ENCODE results near the gene GPAM. TPM values are rescaled to one million over a fixed set of nuclear protein-coding genes. Genes with fewer than 3 reads are reported as not detected.

The GPAM gene
- total RNA-seq, 2 experiments from 2014 or later: 7.4 to 8.6 TPM

GRCh38 chr10:112175409-112175808 is 8.2 kb downstream of the GPAM start:
- intact Hi-C loops (cut with micrococcal nuclease): no loop called here
- H3K4me1 Mint-ChIP-seq (ENCODE audit: low read depth): no peaks in the 10 kb centered on the region
- no peak overlapping the region for H3K27ac Mint-ChIP-seq
- H3K9me3 Mint-ChIP-seq: no peaks in the 10 kb centered on the region
- CTCF ChIA-PET: interaction anchor here (1.1 kb wide), 1 partner anchor 38 kb away, joined by 3 read pairs; no protein-coding TSS in a partner anchor
- H3K4me3 Mint-ChIP-seq: no peak overlapping the region
- ATAC-seq (no peak), DNase-seq (no peak)
- TF ChIP-seq CTCF (IDR thresholded peaks at IDR 0.05): no peak
- H3K27me3 Mint-ChIP-seq: no peaks in the 10 kb centered on the region
- POLR2A ChIA-PET: no interaction called here
- H3K36me3 Mint-ChIP-seq (ENCODE audit: low read depth): peaks cover 21% of the 10 kb centered on the region

- DNase-seq (no peak), ATAC-seq (no peak)
- Mint-ChIP-seq H3K27me3 (no peaks in the 10 kb centered on the region), H3K4me1 (ENCODE audit: low read depth) (no peaks in the 10 kb centered on the region), H3K36me3 (ENCODE audit: low read depth) (peaks cover 24% of the 10 kb centered on the region), H3K4me3 (no peak overlapping the region), H3K9me3 (no peaks in the 10 kb centered on the region), H3K27ac (no peak overlapping the region)
- ChIA-PET POLR2A (interaction anchor here (0.8 kb wide), 1 partner anchor 10 kb away, joined by 3 read pairs; no protein-coding TSS in a partner anchor), CTCF (interaction anchor here (0.7 to 1.6 kb wide), 2 partner anchors 10 to 21 kb away, joined by 3 to 7 read pairs; partner anchors contain the start of gene GPAM)
- intact Hi-C loops (cut with micrococcal nuclease): no loop called here
- no peak for TF ChIP-seq CTCF (IDR thresholded peaks at IDR 0.05)
Measured at GRCh38 chr10:112173206-112173605, 10.4 kb downstream of the GPAM start.

GRCh38 chr10:112168733-112169132 is 14.8 kb downstream of the GPAM start:
- Mint-ChIP-seq H3K4me1 (ENCODE audit: low read depth) (no peaks in the 10 kb centered on the region), H3K27ac (no peak overlapping the region), H3K36me3 (ENCODE audit: low read depth) (peaks cover 26% of the 10 kb centered on the region), H3K9me3 (no peaks in the 10 kb centered on the region), H3K4me3 (no peak overlapping the region), H3K27me3 (no peaks in the 10 kb centered on the region)
- intact Hi-C loops (cut with micrococcal nuclease): no loop called here
- ChIA-PET CTCF (interaction anchor here (0.6 to 2.1 kb wide), 2 partner anchors 31 to 170 kb away, joined by 3 to 11 read pairs; no protein-coding TSS in a partner anchor), POLR2A (no interaction called here)
- DNase-seq (no peak), ATAC-seq (no peak)
- no peak for TF ChIP-seq CTCF (IDR thresholded peaks at IDR 0.05)

DNA sequence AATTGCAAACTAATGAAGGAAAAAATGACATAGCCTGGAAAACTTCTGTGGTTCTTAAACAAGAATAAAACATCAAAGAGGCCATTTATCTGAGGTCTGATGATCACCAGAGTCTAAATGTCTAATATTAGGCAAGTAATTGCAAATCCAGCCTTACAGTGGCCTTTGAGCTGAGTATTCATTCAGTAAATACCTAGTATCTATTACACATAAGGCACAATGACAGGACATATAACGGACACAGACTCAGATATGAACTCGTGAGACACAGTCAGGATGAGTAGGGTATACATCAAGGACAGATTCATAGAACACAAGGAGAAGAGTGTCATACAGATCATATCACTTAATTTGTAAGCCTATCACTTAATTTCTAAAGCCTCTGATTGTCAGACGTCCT is 16.8 kb downstream of the GPAM start:
- intact Hi-C loops (cut with micrococcal nuclease): no loop called here
- no peaks in the 10 kb centered on the region for H3K9me3 Mint-ChIP-seq
- ATAC-seq (no peak), DNase-seq (no peak)
- no peaks in the 10 kb centered on the region for H3K27me3 Mint-ChIP-seq
- POLR2A ChIA-PET: no interaction called here
- H3K4me3 Mint-ChIP-seq: no peak overlapping the region
- H3K36me3 Mint-ChIP-seq (ENCODE audit: low read depth): peaks cover 26% of the 10 kb centered on the region
- CTCF ChIA-PET: interaction anchor here (1.3 to 2.1 kb wide), 2 partner anchors 29 to 141 kb away, joined by 3 to 11 read pairs; no protein-coding TSS in a partner anchor
- TF ChIP-seq CTCF (IDR thresholded peaks at IDR 0.05): no peak
- H3K27ac Mint-ChIP-seq: no peak overlapping the region
- H3K4me1 Mint-ChIP-seq (ENCODE audit: low read depth): no peaks in the 10 kb centered on the region

- no peak for TF ChIP-seq CTCF (IDR thresholded peaks at IDR 0.05)
- H3K4me3 Mint-ChIP-seq: no peak overlapping the region
- no peak for DNase-seq
- H3K36me3 Mint-ChIP-seq (ENCODE audit: low read depth): peaks cover 33% of the 10 kb centered on the region
- no peaks in the 10 kb centered on the region for H3K4me1 Mint-ChIP-seq (ENCODE audit: low read depth)
- H3K9me3 Mint-ChIP-seq: no peaks in the 10 kb centered on the region
- ChIA-PET POLR2A (no interaction called here), CTCF (interaction anchor here (1.3 to 3.2 kb wide), 3 partner anchors 18 to 310 kb away, joined by 3 to 16 read pairs (median 6); no protein-coding TSS in a partner anchor)
- intact Hi-C loops (cut with micrococcal nuclease): no loop called here
- H3K27ac Mint-ChIP-seq: no peak overlapping the region
- no peaks in the 10 kb centered on the region for H3K27me3 Mint-ChIP-seq
- no peak for ATAC-seq
Measured at GRCh38 chr10:112161757-112162518, 21.6 kb downstream of the GPAM start.
